HepG2 (cell line): ENCODE data around the gene ERLEC1. TPM values are rescaled to one million over a fixed set of nuclear protein-coding genes. Genes with fewer than 3 reads are reported as not detected.
A peak's percentile ranks its signal among the peaks of the same experiment; 100 is the strongest.

Experiments used
- ATM ChIP-seq: fragments of 450-650 bp; IDR thresholded peaks from 2 replicates; pipeline ENCODE4 v1.7.1; 2017; ENCODE audit warnings: mild to moderate bottlenecking, borderline replicate concordance
- CENPX ChIP-seq: sonication (generic); formaldehyde crosslinking; IDR thresholded peaks from 2 replicates; pipeline ENCODE4 v1.9.0; 2021; ENCODE audit warnings: mild to moderate bottlenecking, missing genetic modification reagents, moderate library complexity
- CHD4 ChIP-seq: fragments of 200-600 bp; sonication (generic); IDR thresholded peaks from 2 replicates; pipeline ENCODE4 v1.7.0; 2017; ENCODE audit warnings: mild to moderate bottlenecking, low read length, borderline replicate concordance
- FIP1L1 ChIP-seq: fragments of 200-400 bp; formaldehyde crosslinking; IDR thresholded peaks from 2 replicates; pipeline ENCODE4 v1.6.1; 2018; ENCODE audit warnings: low read depth, mild to moderate bottlenecking, low read length, moderate library complexity, borderline replicate concordance; ENCODE audit not compliant: insufficient read depth
- KLF6 ChIP-seq: IDR thresholded peaks from 2 replicates; pipeline ENCODE4 v1.8.0; 2016; ENCODE audit warnings: missing biosample characterization, missing genetic modification reagents
- LRRFIP1 ChIP-seq: sonication (generic); formaldehyde crosslinking; conservative IDR thresholded peaks from 2 replicates; pipeline ENCODE4 v1.4.0; 2020; ENCODE audit warnings: missing genetic modification reagents
- NR2F1 ChIP-seq, 2 experiments: fragments of 450-650 bp in 1 of 2; formaldehyde crosslinking in 1 of 2; IDR thresholded peaks; 2 replicates each; pipeline versions ENCODE4 v1.5.0 to v1.6.1; 2016 to 2020; ENCODE audit warnings: mild to moderate bottlenecking in 1 of 2, missing compliant biosample characterization in 1 of 2, missing genetic modification reagents in 1 of 2, moderate library complexity in 1 of 2
- PAXIP1 ChIP-seq: sonication (generic); formaldehyde crosslinking; conservative IDR thresholded peaks from 2 replicates; pipeline ENCODE4 v1.4.0; 2020; ENCODE audit warnings: mild to moderate bottlenecking, missing genetic modification reagents, moderate library complexity
- PHF5A ChIP-seq: IDR thresholded peaks from one replicate; pipeline ENCODE4 v1.6.1; 2018; ENCODE audit warnings: low read depth, missing genetic modification reagents; ENCODE audit not compliant: unreplicated experiment
- POLR2A ChIP-seq, 2 experiments: IDR thresholded peaks; 2 replicates each; pipeline ENCODE4 v1.6.1; 2011; ENCODE audit warnings: low read depth in 2 of 2, low read length in 2 of 2, mild to moderate bottlenecking in 1 of 2, moderate library complexity in 1 of 2; ENCODE audit not compliant: insufficient read depth in 1 of 2
- SNRNP70 ChIP-seq: fragments of 200-400 bp; formaldehyde crosslinking; IDR thresholded peaks from 2 replicates; pipeline ENCODE4 v1.6.1; 2017; ENCODE audit warnings: mild to moderate bottlenecking, low read depth, low read length, moderate library complexity
- SRY ChIP-seq: sonication (generic); formaldehyde crosslinking; IDR thresholded peaks from 2 replicates; pipeline ENCODE4 v1.8.0; 2022; ENCODE audit warnings: mild to moderate bottlenecking, missing genetic modification reagents
- TEAD3 ChIP-seq: optimal IDR thresholded peaks from 2 replicates; pipeline ENCODE3; 2016; ENCODE audit warnings: borderline replicate concordance
- TFDP2 ChIP-seq: sonication (generic); formaldehyde crosslinking; IDR thresholded peaks from 2 replicates; pipeline ENCODE4 v1.4.0; 2020; ENCODE audit warnings: missing genetic modification reagents
- ZNF382 ChIP-seq: sonication (generic); formaldehyde crosslinking; IDR thresholded peaks from 2 replicates; pipeline ENCODE4 v1.5.0; 2020; ENCODE audit warnings: missing genetic modification reagents, mild to moderate bottlenecking, borderline replicate concordance
- ZNF629 ChIP-seq: sonication (generic); formaldehyde crosslinking; conservative IDR thresholded peaks from 2 replicates; pipeline ENCODE4 v1.5.0; 2020; ENCODE audit warnings: missing genetic modification reagents
- ZNF674 ChIP-seq: sonication (generic); formaldehyde crosslinking; IDR thresholded peaks from 2 replicates; pipeline ENCODE4 v1.5.0; 2020; ENCODE audit warnings: low read depth, mild to moderate bottlenecking, missing genetic modification reagents
- polyA plus RNA-seq, 8 experiments: library from polyadenylated mRNA; depleted of rRNA in 3 of 8; stranded (reverse) in 7 of 8; unstranded in 1 of 8; fragments of >200 nt; fragmentation: Illumina TruSeq in 4 of 8; extraction: Trizol in 4 of 8; gene quantifications; 2 replicates each; pipeline versions ENCODE4 v1.2.1 to v1.2.3, GENCODE V29; 2011 to 2016; ENCODE audit warnings: low read depth in 4 of 8, missing spikeins in 1 of 8, mixed read lengths in 1 of 8; ENCODE audit not compliant: insufficient read depth in 1 of 8
- total RNA-seq, 5 experiments: library from RNA; depleted of rRNA; stranded (reverse); fragments of >200 nt; fragmentation: Illumina TruSeq; extraction: Trizol; gene quantifications; 2 replicates each; pipeline ENCODE4 v1.2.3, GENCODE V29; 2016; ENCODE audit warnings: low read depth in 1 of 5
- TF ChIP-seq, protein P1 (sequence below): IDR thresholded peaks from 2 replicates; pipeline ENCODE4 v1.6.1; 2016; ENCODE audit warnings: missing compliant biosample characterization, missing genetic modification reagents, borderline replicate concordance
- TF ChIP-seq, protein P2 (sequence below): sonication (generic); formaldehyde crosslinking; IDR thresholded peaks from 2 replicates; pipeline ENCODE4 v1.5.1; 2020; ENCODE audit warnings: missing genetic modification reagents, mild to moderate bottlenecking, borderline replicate concordance

Gene ERLEC1
- total and polyA plus RNA-seq, 2 of the 13 experiments (the other 11 are each of a cell fraction or from before 2014, with no cell fraction given): 87.3 to 88.4 TPM

- TF ChIP-seq, protein P1, sequence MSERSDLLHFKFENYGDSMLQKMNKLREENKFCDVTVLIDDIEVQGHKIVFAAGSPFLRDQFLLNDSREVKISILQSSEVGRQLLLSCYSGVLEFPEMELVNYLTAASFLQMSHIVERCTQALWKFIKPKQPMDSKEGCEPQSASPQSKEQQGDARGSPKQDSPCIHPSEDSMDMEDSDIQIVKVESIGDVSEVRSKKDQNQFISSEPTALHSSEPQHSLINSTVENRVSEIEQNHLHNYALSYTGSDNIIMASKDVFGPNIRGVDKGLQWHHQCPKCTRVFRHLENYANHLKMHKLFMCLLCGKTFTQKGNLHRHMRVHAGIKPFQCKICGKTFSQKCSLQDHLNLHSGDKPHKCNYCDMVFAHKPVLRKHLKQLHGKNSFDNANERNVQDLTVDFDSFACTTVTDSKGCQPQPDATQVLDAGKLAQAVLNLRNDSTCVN: peak; percentile 79; the same call in 1 of the 2 replicates
- peak; percentile 42; the same call in 1 of the 2 replicates for TF ChIP-seq SRY (CRISPR knock-in tag)
- TF ChIP-seq, protein P2, sequence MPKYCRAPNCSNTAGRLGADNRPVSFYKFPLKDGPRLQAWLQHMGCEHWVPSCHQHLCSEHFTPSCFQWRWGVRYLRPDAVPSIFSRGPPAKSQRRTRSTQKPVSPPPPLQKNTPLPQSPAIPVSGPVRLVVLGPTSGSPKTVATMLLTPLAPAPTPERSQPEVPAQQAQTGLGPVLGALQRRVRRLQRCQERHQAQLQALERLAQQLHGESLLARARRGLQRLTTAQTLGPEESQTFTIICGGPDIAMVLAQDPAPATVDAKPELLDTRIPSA (CRISPR knock-in tag): no peak; the same call in 1 of the 2 replicates
- no peak for TF ChIP-seq NR2F1 (CRISPR knock-in tag; IDR thresholded peaks at IDR 0.05)
- peak; percentile 95 to 97 for TF ChIP-seq POLR2A (IDR thresholded peaks at IDR 0.05; ENCODE audit: insufficient read depth in 1 of 2, low read depth in 2 of 2, low read length in 2 of 2)
- TF ChIP-seq ZNF382: no peak
- TF ChIP-seq PHF5A (CRISPR knock-in tag): peak; percentile 92
- no peak for TF ChIP-seq CENPX
- peak; percentile 77 for TF ChIP-seq TFDP2 (CRISPR knock-in tag)
- no peak for TF ChIP-seq CHD4
- TF ChIP-seq ZNF629 (CRISPR knock-in tag): peak; percentile 69
- TF ChIP-seq SNRNP70: no peak
- TF ChIP-seq ZNF674 (CRISPR knock-in tag): peak; percentile 98
- TF ChIP-seq PAXIP1 (CRISPR knock-in tag): peak; percentile 82
- TF ChIP-seq LRRFIP1 (CRISPR knock-in tag): no peak
- TF ChIP-seq TEAD3 (CRISPR knock-in tag): peak; percentile 79
- peak; percentile 99 for TF ChIP-seq KLF6 (CRISPR knock-in tag)
- TF ChIP-seq FIP1L1: no peak
- no peak for TF ChIP-seq ATM
Observed at GRCh38 chr2:53786705-53787613, at the start of gene ERLEC1, which contains the start of gene ASB3 (continued).
